Left ventricle myocardium superior (tissue), 1 donor: ENCODE data around the gene DUSP28. TPM values are rescaled to one million over a fixed set of nuclear protein-coding genes. Genes with fewer than 3 reads are reported as not detected.
A peak's percentile ranks its signal among the peaks of the same experiment; 100 is the strongest.

Source experiments
- ATAC-seq: fragments of 200-7000 bp; cut with Tn5 transposase; one replicate; pipeline ENCODE4 v1.9.1; 2020; ENCODE audit warnings: mild to moderate bottlenecking, moderate library complexity
- DNase-seq: peaks from one replicate; pipeline ENCODE4 v3.0.0-alpha.2; 2020
- intact Hi-C: fragments of 100-400 bp; cut with micrococcal nuclease; formaldehyde crosslinking; loops from one replicate; pipeline ENCODE4 v1.11.0; 2022
- total RNA-seq: library from RNA; stranded (reverse); fragmentation: NEBNext Ultra II Directional; extraction: Animal tissue kit (Norgen Biotek cat#: 25700); gene quantifications from one replicate; pipeline ENCODE4 v1.2.1, GENCODE V29; 2021
- donor health status: DM: no; HTN: yes; CAD: no; lungs with severe emphysema.

Gene DUSP28
- total RNA-seq, 1 donor from 2014 or later = 13.2 TPM

GRCh38 chr2:240579771-240580614 is 19.8 kb downstream of the DUSP28 start:
- intact Hi-C loops = no loop called here
- DNase-seq (peak; percentile 55), ATAC-seq (peak; percentile 74)

GRCh38 chr2:240581811-240582210 is 21.7 kb downstream of the DUSP28 start:
- DNase-seq = no peak
- ATAC-seq = no peak
- intact Hi-C loops = no loop called here

GRCh38 chr2:240582781-240583180 is 22.6 kb downstream of the DUSP28 start:
- intact Hi-C loops = no loop called here
- no peak for ATAC-seq

GRCh38 chr2:240583774-240584173 is 23.6 kb downstream of the DUSP28 start:
- intact Hi-C loops = no loop called here
- DNase-seq (peak; percentile 8), ATAC-seq (no peak)

More at GRCh38 chr2:240582781-240583180, 22.6 kb downstream of the DUSP28 start:
- no peak for DNase-seq

GRCh38 chr2:240584486-240585031 is 24.4 kb downstream of the DUSP28 start:
- intact Hi-C loops = no loop called here
- DNase-seq = peak; percentile 20
- ATAC-seq = no peak

GRCh38 chr2:240585101-240585500 is 24.9 kb downstream of the DUSP28 start:
- intact Hi-C loops = no loop called here
- no peak for DNase-seq
- ATAC-seq = no peak

GRCh38 chr2:240585681-240586197 is 25.6 kb downstream of the DUSP28 start:
- DNase-seq (no peak), ATAC-seq (no peak)
- intact Hi-C loops = no loop called here

- ATAC-seq (peak; percentile 95), DNase-seq (peak; percentile 99)
- intact Hi-C loops = no loop called here
Observed at GRCh38 chr2:240586198-240586918, 26.2 kb downstream of the DUSP28 start, which contains the start of gene CAPN10. TSS of gene CAPN10 (plus strand) at chr2:240586734. CDS start at chr2:240586912, 178 bp downstream.

GRCh38 chr2:240586919-240587800 is 27.0 kb downstream of the DUSP28 start:
- peak; percentile 23 for ATAC-seq
- intact Hi-C loops = no loop called here
- peak; percentile 47 for DNase-seq

GRCh38 chr2:240588006-240588655 is 28.0 kb downstream of the DUSP28 start:
- ATAC-seq (no peak), DNase-seq (peak; percentile 11)
- intact Hi-C loops = no loop called here

GRCh38 chr2:240588669-240589068 is 28.5 kb downstream of the DUSP28 start:
- DNase-seq (peak; percentile 18), ATAC-seq (no peak)
- intact Hi-C loops = no loop called here

GRCh38 chr2:240589375-240589774 is 29.2 kb downstream of the DUSP28 start:
- intact Hi-C loops = no loop called here
- DNase-seq (peak; percentile 15), ATAC-seq (no peak)

GRCh38 chr2:240589850-240590525 is 29.8 kb downstream of the DUSP28 start:
- DNase-seq (peak; percentile 51), ATAC-seq (no peak)
- intact Hi-C loops = no loop called here

GRCh38 chr2:240590681-240591111 is 30.5 kb downstream of the DUSP28 start:
- DNase-seq (peak; percentile 37), ATAC-seq (no peak)
- intact Hi-C loops = no loop called here

- ATAC-seq (no peak), DNase-seq (no peak)
- intact Hi-C loops = no loop called here
Observed at GRCh38 chr2:240591226-240591625, 31.1 kb downstream of the DUSP28 start.

GRCh38 chr2:240591784-240592183 is 31.6 kb downstream of the DUSP28 start:
- ATAC-seq = no peak
- intact Hi-C loops = no loop called here
- DNase-seq = no peak

- ATAC-seq = peak; percentile 56
- DNase-seq = peak; percentile 77
- intact Hi-C loops = no loop called here
Observed at GRCh38 chr2:240593026-240593702, 33.0 kb downstream of the DUSP28 start.
